Raji (cell line): ENCODE data around the gene FAM98B.
A peak's percentile ranks its signal among the peaks of the same experiment; 100 is the strongest.

Experiments used
- POLR2A ChIP-seq: IDR thresholded peaks from 2 replicates; pipeline ENCODE4 v1.6.1; 2011; ENCODE audit warnings: low read depth, low read length, control low read depth; ENCODE audit not compliant: insufficient read depth

The FAM98B gene

DNA sequence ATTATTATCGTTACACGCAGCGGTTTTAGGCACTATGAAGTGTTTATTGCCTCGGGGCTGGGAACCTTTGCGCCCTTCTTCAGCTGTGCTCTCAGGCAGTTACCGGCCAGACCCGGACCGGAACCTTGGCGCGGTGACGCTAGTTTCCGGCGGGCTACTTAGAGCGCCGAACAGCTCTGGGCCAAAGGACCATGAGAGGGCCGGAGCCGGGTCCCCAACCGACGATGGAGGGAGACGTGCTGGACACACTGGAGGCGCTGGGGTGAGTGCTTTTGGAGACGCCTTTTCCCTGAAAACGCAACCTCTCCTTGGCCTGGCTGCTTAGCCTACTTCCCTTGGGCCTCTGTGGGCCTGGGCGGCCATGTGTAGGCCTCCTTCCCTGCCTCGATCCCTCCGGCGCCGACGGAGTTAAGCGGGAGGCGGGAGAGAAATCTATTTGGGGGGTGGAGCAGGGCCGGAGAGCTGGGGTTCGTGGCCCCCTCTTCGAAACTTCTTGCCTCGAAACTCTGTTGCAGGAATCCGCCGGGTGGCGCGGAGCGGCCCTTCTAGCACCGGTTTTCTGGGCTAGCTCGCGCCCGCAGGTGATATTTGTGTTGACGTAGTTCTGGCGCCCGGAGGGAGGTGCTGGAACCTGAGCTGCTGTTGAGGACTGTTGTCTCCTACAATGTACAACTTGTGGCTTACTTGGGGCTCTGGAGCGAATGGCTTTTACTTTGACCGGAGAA lies at the start of gene FAM98B:
Gene FAM98B (plus strand): TSS at position 157 of the 725 bp plus-strand sequence. CDS start 35 bp downstream, at position 192.
- peak; percentile 86 for TF ChIP-seq POLR2A

DNA sequence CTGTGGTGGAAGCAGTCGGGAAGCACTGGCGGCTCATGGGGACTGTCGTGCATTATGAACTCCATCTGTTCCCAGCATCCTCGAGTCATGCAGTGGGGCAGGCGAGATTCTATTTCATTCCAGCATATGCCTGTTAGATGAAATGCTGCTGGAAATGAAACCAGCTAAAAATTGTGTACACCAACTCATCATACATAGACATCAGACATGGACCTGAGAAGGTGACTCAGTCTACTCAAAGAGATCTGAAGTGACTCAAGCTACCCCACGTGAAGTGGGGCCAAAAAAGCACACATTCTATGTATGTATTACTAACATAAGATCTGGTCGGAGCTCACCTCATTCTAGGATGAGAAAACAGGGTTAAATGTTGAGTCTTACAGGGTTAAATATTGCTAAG lies 47.5 kb upstream of the FAM98B start:
- no peak for TF ChIP-seq POLR2A

DNA sequence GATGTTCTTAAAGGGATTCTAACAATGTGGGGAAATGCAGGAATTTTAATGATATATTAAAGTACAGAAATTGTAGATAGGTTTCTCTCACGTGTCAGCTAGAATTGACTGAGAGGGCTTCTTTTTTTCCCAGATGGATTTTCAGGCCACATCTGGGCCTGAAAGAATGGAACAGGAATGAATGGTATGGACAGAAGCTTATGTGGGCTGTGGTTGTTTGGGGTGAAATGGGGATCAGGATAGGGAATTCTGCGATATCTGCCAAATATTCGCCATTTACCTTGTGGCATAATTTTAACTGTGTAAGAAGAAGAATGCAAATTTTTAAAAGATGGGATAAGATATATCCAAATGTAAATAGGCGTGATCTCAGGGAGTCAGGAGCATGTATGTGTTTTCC lies 45.4 kb upstream of the FAM98B start:
- TF ChIP-seq POLR2A: no peak

DNA sequence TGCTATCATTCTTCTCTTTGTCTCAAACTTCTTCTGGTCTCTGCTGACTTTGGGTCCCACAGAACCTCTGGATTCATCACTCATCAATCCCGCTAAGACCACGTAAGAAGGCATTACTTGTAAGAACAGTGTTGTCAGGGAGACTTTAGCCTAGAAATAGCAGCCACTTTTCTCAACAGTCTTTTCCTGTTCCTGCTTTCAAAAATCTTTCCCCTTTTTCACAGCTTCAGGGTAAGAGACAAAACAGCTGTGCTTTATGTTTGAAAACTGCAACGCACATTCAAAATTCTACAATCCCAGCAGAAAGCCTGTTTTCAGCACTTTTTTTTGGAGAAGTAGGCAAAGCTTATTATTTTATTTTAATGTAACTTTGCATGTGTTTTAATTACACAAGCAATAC lies 42.0 kb upstream of the FAM98B start:
- TF ChIP-seq POLR2A: no peak

DNA sequence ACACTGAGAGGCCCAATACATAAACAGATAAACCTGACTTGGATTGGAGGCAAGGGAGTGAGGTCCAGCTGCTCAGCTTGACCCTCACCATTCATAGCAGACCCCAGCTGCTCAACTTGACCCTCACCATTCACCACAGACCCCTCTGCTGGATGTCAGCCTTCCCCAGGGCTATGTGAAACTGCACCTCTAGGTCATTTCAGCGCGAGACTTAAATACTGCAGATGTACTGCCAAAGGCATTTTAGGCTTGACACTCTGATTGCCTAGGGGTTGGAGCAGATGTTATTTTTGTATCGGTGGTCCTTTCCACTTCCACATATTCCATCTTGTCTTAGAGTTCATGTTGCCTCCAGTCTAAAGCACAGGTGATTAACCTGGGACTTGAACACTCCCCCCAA lies 41.5 kb upstream of the FAM98B start:
- TF ChIP-seq POLR2A: no peak

DNA sequence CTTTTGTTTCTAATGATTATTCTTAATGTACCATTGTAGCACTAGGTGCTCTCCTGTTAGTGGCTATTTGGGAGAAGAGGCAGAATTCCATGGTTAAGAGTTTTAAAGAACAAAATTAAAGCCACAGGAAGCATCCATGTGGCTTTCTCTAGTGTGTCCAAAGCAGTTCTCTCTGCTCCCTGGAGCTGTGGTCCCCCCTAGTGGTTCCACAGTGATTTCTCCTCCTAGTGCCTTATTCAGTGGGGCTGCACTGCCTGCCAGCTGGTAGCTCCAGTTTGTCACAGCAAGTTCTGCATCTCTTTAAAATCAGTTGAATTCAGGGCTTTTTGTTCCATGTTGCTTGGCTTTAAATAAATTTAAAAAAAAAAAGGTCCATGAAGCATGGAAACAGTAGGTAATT lies 39.6 kb upstream of the FAM98B start:
- TF ChIP-seq POLR2A: no peak

DNA sequence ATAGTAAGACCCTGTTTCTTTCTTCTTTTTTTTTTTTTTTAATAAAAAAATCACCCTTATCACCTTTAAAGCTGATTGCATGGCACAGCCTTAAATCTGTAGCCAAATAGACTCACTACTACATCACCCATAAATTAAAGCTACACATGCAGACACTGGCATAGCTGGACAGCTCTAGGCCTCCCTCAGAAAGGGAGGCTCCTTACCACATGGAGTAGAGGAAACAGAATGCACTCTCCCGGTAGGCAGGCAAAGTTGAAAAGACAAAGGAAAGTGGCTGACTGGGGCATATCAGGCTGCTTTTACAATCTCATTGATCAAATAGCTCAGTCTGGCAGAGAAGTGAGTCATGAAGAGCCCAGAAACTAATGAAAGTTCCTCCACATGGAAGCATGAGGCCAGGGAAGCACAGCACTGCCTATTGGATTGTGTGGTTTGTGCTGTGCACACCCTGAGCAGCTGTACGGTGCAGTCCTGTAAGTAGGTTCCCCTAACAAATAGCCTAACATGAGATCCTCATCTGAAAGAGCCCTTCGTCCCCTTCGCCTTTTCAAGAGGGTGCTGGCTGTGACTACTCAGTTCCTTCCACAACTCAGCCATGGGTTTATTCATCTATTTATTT lies 32.7 kb upstream of the FAM98B start:
- TF ChIP-seq POLR2A: no peak

DNA sequence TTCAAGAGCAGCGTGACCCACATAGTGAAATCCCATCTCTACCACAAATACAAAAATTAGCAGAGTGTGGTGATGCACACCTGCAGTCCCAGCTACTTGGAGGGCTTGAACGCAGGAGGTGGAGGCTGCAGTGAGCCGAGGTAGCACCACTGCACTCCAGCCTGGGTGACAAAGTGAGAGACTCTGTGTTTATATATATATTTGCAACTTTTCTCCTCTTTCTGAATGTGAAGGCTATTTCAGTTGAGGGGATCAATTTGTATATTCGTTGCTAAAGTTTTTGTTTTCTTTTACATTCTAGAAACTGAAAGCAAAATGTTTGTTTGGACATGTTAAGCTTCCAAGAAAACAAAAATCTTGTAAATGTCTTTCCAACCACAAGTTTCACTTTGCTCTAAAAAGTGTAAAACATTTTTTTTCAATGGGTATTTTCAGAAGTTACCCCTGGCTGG lies 29.8 kb upstream of the FAM98B start:
- TF ChIP-seq POLR2A: no peak

DNA sequence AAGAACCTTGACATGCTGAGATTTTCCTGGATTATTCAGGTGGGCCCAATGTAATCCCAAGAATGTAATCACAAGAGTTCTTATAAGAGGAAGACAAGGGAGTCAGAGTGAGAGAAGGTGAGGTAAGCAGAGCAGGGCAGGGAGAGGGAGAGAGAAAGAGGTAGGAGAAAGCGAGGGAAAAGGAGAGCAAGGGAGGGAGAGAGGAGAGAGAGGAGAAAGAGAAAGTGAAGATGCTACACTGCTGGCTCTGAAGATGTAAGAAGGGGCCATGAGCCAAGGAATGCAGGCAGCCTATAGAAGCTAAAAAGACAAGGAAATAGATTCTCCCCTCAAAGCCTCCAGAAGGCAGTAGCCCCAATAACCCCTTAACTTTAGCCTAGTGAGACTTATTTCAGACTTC lies 28.7 kb upstream of the FAM98B start:
- no peak for TF ChIP-seq POLR2A

DNA sequence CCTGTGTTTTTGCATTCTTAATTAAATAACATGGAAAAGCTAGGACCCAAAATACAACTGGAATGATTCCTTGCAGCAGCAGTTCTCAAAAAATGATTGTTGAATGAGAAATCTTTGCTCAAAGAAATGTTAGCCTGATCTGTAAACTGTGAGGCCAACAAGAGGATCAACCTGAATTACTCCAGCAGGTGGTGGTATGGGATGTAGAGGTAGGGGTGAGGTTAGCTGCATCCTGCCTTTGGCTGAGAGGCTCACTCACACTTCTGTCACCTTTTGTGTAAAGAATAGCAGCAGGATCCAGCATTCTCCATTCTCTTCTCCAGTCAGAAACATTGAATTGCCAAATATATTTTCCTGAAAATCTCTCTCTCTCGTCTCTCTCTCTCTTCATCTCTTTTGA lies 26.5 kb upstream of the FAM98B start:
- no peak for TF ChIP-seq POLR2A

DNA sequence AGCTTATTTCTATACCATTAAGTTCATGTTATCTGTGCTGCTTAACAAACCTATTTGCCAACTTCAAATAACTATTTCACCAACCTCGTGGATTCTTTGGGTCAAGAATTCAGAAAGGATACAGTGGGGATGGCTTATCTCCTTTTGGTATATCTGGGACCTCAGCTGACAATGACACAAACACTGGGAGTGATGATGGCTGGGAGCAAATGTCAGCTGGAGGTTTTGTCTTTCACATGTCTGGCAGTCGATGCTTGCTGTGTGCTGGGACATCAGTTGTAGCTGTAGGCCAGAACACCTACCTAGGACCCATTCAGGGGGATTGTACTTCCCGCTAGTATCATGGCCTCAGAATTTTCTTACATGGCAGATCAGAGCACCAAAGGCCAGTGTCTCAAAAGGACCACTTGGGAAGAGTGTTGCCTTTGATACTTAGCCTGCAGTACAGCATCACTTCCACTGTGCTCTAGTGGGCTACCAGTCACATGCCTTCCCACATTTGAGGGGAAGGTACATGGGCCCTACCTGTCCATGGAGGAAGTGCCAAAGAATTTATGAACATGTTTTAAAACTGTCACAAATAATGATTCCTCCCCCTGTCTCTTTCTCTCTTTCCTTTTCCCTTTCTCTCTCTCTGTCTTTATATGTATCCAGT lies 23.7 kb upstream of the FAM98B start:
- no peak for TF ChIP-seq POLR2A

DNA sequence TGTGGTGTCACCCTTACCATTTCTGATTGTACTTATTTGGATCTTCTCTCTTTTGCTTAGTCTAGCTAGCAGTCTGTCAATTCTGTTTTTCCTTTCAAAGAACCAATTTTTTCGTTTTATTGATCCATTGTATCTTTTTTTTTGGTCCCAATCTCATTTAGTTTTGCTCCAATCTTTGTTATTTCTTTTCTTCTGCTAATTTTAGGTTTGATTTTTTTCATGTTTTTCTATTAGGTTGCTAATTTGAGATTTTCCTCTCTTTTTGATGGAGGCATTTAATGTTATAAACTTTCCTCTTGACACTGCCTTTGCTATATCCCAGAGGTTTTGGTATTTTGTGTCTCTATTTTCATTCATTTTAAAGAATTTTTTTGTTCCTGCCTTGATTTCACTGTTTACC lies 16.9 kb upstream of the FAM98B start:
- no peak for TF ChIP-seq POLR2A

DNA sequence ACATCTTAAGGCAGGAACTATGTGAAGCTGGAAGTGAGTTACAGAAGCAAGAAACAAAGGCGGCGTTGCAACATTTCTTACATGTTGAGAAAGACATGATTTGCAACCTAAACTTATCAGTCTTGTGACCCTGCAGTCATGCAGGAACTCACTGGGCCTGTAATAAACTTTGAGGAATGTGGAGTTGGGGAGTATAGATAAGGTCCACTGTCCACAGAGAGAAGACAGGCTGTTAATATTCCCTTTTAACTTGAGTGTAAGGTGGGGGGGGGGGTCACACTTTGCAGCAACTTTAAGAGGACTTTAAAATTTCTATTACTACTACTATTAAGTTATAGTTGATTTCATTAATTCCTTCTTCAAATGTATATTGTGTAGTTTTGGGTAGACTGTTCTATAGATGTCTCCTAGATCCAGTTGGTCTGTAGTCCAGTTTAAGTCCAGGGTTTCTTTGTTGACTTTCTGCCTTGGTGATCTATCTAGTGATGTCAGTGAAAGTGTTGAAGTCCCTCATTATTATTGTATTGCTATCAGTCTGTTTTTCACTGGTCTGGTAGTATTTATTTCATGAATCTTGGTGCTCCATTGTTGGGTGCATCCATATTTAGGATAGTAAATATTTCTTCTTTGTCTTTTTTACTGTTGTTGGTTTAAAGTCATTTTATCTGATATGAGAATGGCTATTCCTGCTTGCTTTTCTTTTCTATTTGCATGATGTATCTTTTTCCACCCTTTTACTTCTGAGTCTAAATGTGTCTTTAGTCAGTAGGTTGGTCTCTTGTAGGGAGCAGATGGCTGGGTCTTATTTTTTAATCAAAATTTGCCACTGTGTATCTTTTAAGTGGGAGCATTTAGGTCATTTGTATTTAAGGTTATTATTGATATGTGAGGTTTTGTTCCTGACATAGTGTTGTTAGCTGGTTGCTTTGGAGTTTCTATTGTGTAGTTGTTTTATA lies 15.6 kb upstream of the FAM98B start:
- no peak for TF ChIP-seq POLR2A

DNA sequence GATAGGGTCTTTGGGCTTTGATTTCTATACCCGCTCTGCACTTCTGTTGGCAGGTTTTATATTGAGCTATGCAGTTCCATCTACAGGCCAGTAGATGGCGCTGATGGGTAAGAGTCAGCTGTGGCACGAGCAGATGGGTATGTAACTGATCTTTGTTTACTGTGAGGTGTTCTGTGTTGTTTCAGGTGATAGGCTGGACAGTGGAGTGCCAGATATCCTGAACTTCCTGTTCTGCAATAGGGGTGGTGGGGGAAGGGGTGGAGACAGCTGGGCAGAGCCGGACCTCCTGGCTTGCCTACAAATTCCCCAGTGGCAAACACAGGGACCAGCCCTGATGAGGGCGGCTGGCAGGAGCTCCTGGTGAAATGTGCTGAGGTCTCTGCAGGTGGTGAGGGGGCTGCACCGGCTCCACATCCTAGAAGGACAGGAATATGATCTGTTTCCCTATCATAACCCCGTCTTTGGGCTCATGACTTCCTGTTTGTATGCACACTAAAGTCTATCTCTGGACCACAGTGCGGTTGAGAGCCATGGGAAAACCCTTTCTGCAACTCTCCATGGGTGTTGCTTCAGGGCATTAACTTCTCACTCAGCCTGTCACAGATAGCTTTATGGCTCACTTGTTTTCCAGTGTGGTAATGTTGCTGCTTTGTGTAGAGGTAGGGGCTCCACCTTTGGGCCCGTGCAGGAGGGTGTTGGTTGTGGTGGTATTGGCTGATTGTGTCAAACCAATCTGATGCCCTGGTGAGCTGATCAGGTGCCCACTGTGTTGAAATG lies 13.4 kb upstream of the FAM98B start:
- TF ChIP-seq POLR2A: no peak
